Epithelial cell of proximal tubule (primary cell): ENCODE data around the gene STAB2. TPM values are rescaled to one million over a fixed set of nuclear protein-coding genes. Genes with fewer than 3 reads are reported as not detected.
"Not testable (repeated sequence)": the region's sequence is repeated elsewhere in the genome, so short reads cannot be mapped to it uniquely, and the experiment has no call there.

Source experiments
- DNase-seq: peaks from one replicate; pipeline ENCODE4 v3.0.0-alpha.2; 2011; ENCODE audit warnings: low read depth
- H3K4me3 ChIP-seq: 2 replicates; pipeline ENCODE4 v1.5.1; 2011; ENCODE audit warnings: low read depth, mild to moderate bottlenecking, low read length
- total RNA-seq: library from RNA; depleted of rRNA; stranded (reverse); fragments of >200 nt; gene quantifications from 2 replicates; pipeline ENCODE4 v1.2.3, GENCODE V29; 2015
- TF ChIP-seq, protein P1 (sequence below): conservative IDR thresholded peaks from 2 replicates; pipeline ENCODE4 v1.5.1; 2012; ENCODE audit warnings: low read depth, mild to moderate bottlenecking, low read length

Gene STAB2
- total RNA-seq, 1 donor from 2014 or later, result not detected

DNA sequence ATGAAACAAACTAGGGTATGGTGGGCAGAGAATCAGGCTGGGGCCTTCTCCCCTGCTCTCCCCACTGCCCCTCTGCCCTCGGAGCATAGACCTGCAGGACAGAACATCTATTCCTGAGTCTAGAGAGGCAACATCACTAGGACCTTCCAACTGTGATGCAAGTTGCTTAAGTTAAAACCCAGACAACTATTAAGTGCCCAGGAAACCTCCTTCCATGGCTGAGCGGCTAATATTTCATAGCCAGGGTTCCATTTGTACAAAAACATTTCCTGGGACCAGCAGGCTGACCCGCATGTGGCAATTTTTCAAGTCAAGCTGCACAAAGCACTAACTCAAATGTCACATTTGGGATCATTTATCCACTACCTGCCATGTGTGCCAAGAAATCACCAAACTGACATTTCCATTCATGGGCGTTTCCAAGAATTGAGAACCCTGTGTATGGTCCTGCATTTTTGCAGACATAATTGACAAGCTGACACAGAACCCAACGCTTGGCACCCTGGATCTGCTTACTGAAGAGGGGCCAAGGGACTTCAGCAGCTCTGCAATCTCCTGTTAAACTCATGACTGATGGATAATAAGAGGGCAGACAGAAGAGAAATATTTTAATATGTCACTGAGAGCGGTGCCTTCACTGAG lies 221.3 kb downstream of the STAB2 start:
- DNase-seq, result no peak
- TF ChIP-seq, protein P1, sequence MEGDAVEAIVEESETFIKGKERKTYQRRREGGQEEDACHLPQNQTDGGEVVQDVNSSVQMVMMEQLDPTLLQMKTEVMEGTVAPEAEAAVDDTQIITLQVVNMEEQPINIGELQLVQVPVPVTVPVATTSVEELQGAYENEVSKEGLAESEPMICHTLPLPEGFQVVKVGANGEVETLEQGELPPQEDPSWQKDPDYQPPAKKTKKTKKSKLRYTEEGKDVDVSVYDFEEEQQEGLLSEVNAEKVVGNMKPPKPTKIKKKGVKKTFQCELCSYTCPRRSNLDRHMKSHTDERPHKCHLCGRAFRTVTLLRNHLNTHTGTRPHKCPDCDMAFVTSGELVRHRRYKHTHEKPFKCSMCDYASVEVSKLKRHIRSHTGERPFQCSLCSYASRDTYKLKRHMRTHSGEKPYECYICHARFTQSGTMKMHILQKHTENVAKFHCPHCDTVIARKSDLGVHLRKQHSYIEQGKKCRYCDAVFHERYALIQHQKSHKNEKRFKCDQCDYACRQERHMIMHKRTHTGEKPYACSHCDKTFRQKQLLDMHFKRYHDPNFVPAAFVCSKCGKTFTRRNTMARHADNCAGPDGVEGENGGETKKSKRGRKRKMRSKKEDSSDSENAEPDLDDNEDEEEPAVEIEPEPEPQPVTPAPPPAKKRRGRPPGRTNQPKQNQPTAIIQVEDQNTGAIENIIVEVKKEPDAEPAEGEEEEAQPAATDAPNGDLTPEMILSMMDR, result no peak

DNA sequence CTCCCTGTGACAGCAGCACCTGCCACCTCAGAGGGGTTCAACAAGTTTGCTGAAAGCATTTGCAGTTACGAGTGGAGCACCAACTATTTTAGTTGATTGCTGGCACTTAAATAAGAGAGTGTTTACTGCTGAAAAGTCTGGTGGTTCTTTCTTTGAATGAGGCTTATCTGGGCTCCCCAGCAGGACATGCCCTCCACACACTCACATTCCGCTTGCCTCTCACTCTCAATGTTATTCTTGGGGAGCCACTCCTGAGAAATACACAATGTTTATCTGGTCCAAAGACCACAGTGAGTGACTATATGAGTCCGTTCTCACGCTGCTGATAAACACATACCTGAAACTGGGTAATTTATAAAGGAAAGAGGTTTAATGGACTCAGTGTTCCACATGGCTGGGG lies 222.1 kb downstream of the STAB2 start:
- H3K4me3 ChIP-seq, result no peak overlapping the region
- no peak for DNase-seq
- TF ChIP-seq, protein P1, result no peak

More for the DNA sequence above, 221.3 kb downstream of the STAB2 start:
- H3K4me3 ChIP-seq, result no peak overlapping the region

DNA sequence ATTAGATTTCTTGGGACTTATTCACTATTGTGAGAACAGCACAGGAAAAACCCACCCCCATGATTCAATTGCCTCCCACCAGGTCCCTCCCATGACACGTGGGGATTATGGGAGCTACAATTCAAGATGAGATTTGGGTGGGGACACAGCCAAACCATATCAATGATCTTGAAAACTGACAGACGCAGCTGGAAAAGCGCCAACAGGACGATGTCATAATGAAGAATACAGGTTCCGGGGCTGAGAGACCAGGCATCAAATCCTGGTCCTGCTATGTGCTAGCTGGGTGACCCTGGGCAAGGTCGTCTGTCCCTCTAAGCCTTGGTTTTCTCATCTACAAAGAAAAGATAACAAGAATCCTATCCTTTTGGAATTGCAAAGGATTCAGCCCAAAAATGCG lies 222.6 kb downstream of the STAB2 start:
- not testable (repeated sequence) for H3K4me3 ChIP-seq, DNase-seq

DNA sequence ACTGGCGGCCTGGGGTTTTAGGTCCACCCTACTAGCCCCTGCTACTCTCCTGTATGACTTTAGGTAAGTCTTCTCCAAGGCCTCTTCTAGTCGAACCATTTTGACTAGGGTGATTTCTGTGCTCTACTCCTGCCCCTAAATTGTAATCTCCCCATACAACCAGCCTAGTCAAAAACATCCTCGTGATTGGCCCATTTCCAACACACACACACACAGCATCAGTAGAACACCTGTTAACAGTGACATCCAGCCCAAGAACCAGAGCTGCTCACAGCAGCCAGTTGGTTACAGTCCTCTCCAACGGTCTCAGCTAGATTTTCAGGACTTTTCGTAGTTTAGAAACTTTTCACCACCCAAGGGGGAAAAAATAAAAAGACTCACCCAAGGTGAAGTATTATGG lies 223.0 kb downstream of the STAB2 start:
- TF ChIP-seq, protein P1, result no peak
- DNase-seq, result no peak
- no peak overlapping the region for H3K4me3 ChIP-seq

DNA sequence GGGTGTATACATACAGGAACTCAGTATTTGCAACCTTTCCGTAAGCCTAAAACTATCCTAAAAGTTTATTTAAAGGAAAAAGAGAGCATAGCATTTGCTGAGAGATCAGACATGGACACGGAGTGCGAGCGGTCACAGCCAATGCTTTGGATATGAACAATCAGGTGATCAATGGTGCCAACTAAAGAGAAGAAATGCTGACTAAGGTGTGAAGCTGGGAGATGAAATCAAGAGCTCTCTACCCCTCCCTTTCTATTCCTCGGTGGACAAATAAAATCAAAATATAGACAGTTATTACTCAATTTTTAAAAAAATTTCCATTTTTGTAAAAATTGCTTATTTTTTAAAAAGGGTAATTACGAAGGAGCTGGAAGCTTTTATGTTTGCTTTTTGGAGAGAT lies 224.7 kb downstream of the STAB2 start:
- TF ChIP-seq, protein P1, result no peak
- H3K4me3 ChIP-seq, result no peak overlapping the region
- no peak for DNase-seq

DNA sequence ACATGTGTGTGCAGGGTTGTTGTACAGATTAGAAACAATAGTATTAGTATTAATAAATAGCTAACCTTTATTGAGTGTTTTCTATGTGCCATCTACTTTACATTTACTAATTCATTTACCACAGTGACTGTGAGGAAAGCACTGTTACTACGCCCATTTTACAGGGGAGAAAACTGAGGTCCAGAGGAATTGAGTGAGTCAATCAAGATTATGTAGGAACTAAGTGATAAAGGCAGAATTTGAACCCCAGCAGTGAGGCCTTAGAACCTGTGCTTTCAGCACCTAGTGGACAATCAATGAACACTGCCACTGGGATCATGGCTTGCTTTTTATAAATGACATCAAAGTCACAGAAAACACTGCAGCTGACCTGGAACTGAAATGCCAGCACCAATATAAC lies 225.7 kb downstream of the STAB2 start:
- DNase-seq, result no peak
- H3K4me3 ChIP-seq, result no peak overlapping the region
- TF ChIP-seq, protein P1, result no peak

DNA sequence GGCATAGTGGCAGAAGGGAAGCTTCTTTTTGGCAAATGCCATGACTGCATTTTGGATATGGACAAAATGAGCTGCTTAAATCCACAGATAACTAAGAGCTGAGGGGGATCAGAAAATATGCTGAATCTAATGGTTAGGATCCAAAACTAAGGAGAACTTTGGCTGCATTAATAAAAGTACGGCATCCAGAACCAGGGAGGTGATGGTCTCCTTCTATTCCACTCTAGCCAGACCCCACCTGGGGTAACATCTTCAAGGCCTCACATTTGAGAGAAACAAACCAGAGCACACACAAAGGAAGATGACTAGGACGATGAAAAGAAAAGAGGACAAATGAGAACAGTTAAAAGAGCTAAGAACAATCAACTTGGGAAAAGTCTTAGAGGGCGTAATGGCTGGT lies 226.4 kb downstream of the STAB2 start:
- no peak overlapping the region for H3K4me3 ChIP-seq
- DNase-seq, result no peak
- TF ChIP-seq, protein P1, result no peak
